Lower leg skin (tissue), 3 donors: ENCODE results near the gene C1orf216.

Experiments
- CTCF ChIP-seq, 3 donors: fragments of 450-650 bp; IDR thresholded peaks; one replicate each; pipeline ENCODE4 v1.5.1; 2016; ENCODE audit warnings: antibody characterized with exemption in 3 of 3, mild to moderate bottlenecking in 3 of 3, moderate library complexity in 2 of 3
- POLR2A ChIP-seq, 2 donors: fragments of 450-650 bp; IDR thresholded peaks; one replicate each; pipeline ENCODE4 v1.6.1; 2016 to 2017; ENCODE audit warnings: antibody characterized with exemption in 2 of 2, mild to moderate bottlenecking in 1 of 2, moderate library complexity in 1 of 2

- TF ChIP-seq CTCF (IDR thresholded peaks at IDR 0.05) (no peak), POLR2A (IDR thresholded peaks at IDR 0.05) (no peak)
Observed at GRCh38 chr1:35675773-35676172, 42.9 kb downstream of the C1orf216 start.
